DOHH2 (cell line): ENCODE measurements around the gene ZSCAN10.

Experiments used
- H3F3A ChIP-seq: fragments of 200-600 bp; sonication (generic), shearing (Covaris generic); 2 replicates; pipeline ENCODE4 v1.6.0; 2016; ENCODE audit warnings: antibody characterized with exemption, mild to moderate bottlenecking; ENCODE audit not compliant: control insufficient read depth, insufficient read depth
- H3K27ac ChIP-seq: fragments of 200-600 bp; sonication (generic); 2 replicates; pipeline ENCODE4 v1.5.1; 2014; ENCODE audit warnings: low read depth, mild to moderate bottlenecking, low read length, moderate library complexity
- H3K27me3 ChIP-seq: fragments of 200-600 bp; sonication (generic); 2 replicates; pipeline ENCODE4 v1.6.1; 2014; ENCODE audit warnings: mild to moderate bottlenecking, low read length, mixed read lengths; ENCODE audit not compliant: control insufficient read depth
- H3K36me3 ChIP-seq: fragments of 200-600 bp; sonication (generic); 2 replicates; pipeline ENCODE4 v1.6.1; 2014; ENCODE audit warnings: mild to moderate bottlenecking, low read length, moderate library complexity, mixed read lengths; ENCODE audit not compliant: control insufficient read depth
- H3K4me1 ChIP-seq: fragments of 200-600 bp; sonication (generic); 2 replicates; pipeline ENCODE4 v1.6.1; 2014; ENCODE audit warnings: mild to moderate bottlenecking, low read length, mixed read lengths; ENCODE audit not compliant: control insufficient read depth
- H3K4me2 ChIP-seq: fragments of 200-600 bp; sonication (generic); 2 replicates; pipeline ENCODE4 v1.6.0; 2014; ENCODE audit warnings: mild to moderate bottlenecking, low read length, moderate library complexity
- H3K4me3 ChIP-seq: fragments of 200-600 bp; sonication (generic); 2 replicates; pipeline ENCODE4 v1.5.1; 2014; ENCODE audit warnings: mild to moderate bottlenecking, low read length, mixed read lengths
- H3K79me2 ChIP-seq: fragments of 200-600 bp; sonication (generic); 2 replicates; pipeline ENCODE4 v1.6.1; 2014; ENCODE audit warnings: mild to moderate bottlenecking, low read length, mixed read lengths; ENCODE audit not compliant: control insufficient read depth
- H3K9me2 ChIP-seq: fragments of 200-600 bp; sonication (generic); replicated peaks from 2 replicates; pipeline ENCODE4 v1.6.1; 2014; ENCODE audit warnings: mild to moderate bottlenecking, low read length, mixed read lengths; ENCODE audit not compliant: control insufficient read depth
- H3K9me3 ChIP-seq: fragments of 200-600 bp; sonication (generic); 2 replicates; pipeline ENCODE4 v1.6.1; 2014; ENCODE audit warnings: antibody characterized with exemption, low read length, mixed read lengths; ENCODE audit not compliant: control insufficient read depth, insufficient read depth
- H4K20me1 ChIP-seq: fragments of 200-600 bp; sonication (generic); 2 replicates; pipeline ENCODE4 v1.6.0; 2014; ENCODE audit warnings: low read depth, mild to moderate bottlenecking, antibody characterized with exemption, low read length, moderate library complexity; ENCODE audit not compliant: control insufficient read depth, insufficient read depth
- CTCF ChIP-seq: fragments of 200-600 bp; sonication (generic); IDR thresholded peaks from one replicate; pipeline ENCODE4 v1.5.1; 2014; ENCODE audit warnings: antibody characterized with exemption, mild to moderate bottlenecking, low read depth, low read length; ENCODE audit not compliant: poor library complexity, severe bottlenecking
- EZH2phosphoT487 ChIP-seq: fragments of 200-600 bp; sonication (generic); IDR thresholded peaks from 2 replicates; pipeline ENCODE4 v1.6.1; 2017; ENCODE audit warnings: borderline replicate concordance, mild to moderate bottlenecking, antibody characterized with exemption, low read length, moderate library complexity, mixed read lengths

Gene ZSCAN10

GRCh38 chr16:3096362-3096761 lies 2.7 kb downstream of the ZSCAN10 start:
- peak overlapping the region; percentile 16; the same call in 1 of the 2 replicates for H3K4me2 ChIP-seq
- H3K36me3 ChIP-seq, result no peaks in the 10 kb centered on the region
- H3K9me3 ChIP-seq, result no peaks in the 10 kb centered on the region
- no peak for TF ChIP-seq CTCF
- TF ChIP-seq EZH2phosphoT487, result no peak
- H3K9me2 ChIP-seq, result no peaks in the 10 kb centered on the region
- no peaks in the 10 kb centered on the region for H3F3A ChIP-seq
- no peaks in the 10 kb centered on the region for H4K20me1 ChIP-seq
- H3K79me2 ChIP-seq, result no peaks in the 10 kb centered on the region
- H3K27ac ChIP-seq, result no peak overlapping the region
- peaks cover 40% of the 10 kb centered on the region for H3K4me1 ChIP-seq
- H3K27me3 ChIP-seq, result peaks cover 3% of the 10 kb centered on the region; the same call in 1 of the 2 replicates
- no peak overlapping the region for H3K4me3 ChIP-seq

- no peaks in the 10 kb centered on the region for H3K9me2 ChIP-seq
- H3K79me2 ChIP-seq, result no peaks in the 10 kb centered on the region
- no peaks in the 10 kb centered on the region for H3F3A ChIP-seq
- no peaks in the 10 kb centered on the region for H3K9me3 ChIP-seq
- H3K36me3 ChIP-seq, result no peaks in the 10 kb centered on the region
- no peak overlapping the region for H3K4me3 ChIP-seq
- peaks cover 3% of the 10 kb centered on the region; the same call in 1 of the 2 replicates for H3K27me3 ChIP-seq
- peak; percentile 35 for TF ChIP-seq CTCF
- no peak for TF ChIP-seq EZH2phosphoT487
- H4K20me1 ChIP-seq, result no peaks in the 10 kb centered on the region
- peak overlapping the region; percentile 16; the same call in 1 of the 2 replicates for H3K4me2 ChIP-seq
- peaks cover 35% of the 10 kb centered on the region for H3K4me1 ChIP-seq
- H3K27ac ChIP-seq, result no peak overlapping the region
Measured at GRCh38 chr16:3095869-3096268, 3.2 kb downstream of the ZSCAN10 start.

DNA sequence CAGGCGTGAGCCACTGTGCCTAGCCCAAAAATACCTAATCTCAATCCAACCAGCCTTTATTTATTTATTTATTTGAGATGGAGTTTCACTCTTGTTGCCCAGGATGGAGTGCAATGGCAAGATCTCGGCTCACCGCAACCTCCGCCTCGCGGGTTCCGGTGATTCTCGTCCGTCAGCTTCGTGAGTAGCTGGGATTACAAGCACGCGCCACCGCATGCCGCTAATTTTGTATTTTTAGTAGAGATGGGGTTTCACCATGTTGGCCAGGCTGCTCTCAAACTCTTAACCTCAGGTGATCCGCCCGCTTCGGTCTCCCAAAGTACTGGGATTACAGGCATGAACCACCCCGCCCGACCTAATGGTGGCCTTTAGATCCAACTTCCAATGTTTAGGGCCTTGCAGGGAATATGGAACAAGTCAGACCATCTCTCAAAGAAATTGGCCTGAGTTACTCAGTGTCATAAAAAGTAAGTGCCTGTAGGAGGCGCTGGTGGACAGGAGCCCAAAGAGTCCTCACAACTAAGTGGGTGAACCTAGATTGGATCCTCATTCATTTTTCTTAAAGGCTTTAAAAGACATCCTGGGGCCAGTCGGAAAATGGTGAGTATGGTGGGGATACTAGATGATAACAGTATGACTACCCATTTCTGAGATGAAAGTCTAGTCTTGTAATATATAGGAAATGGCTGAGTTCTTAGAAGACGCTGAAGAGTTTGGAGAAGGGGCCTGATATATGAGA lies 4.6 kb downstream of the ZSCAN10 start:
- Histone ChIP-seq H3K4me2 (no peak overlapping the region), H3K79me2 (no peaks in the 10 kb centered on the region), H3K4me1 (peaks cover 22% of the 10 kb centered on the region), H3K9me2 (no peaks in the 10 kb centered on the region), H4K20me1 (no peaks in the 10 kb centered on the region), H3F3A (no peaks in the 10 kb centered on the region), H3K27me3 (peaks cover 3% of the 10 kb centered on the region; the same call in 1 of the 2 replicates), H3K27ac (no peak overlapping the region), H3K4me3 (no peak overlapping the region), H3K9me3 (no peaks in the 10 kb centered on the region), H3K36me3 (no peaks in the 10 kb centered on the region)
- TF ChIP-seq EZH2phosphoT487 (no peak), CTCF (peak; percentile 80)
